Calu3 (cell line): ENCODE measurements around the gene HIVEP3. TPM values are rescaled to one million over a fixed set of nuclear protein-coding genes. Genes with fewer than 3 reads are reported as not detected.

Source experiments
- BruUV-seq: library from RNA; stranded (reverse); fragments of 400-500 nt; replicated peaks from 2 replicates; lab custom pipeline; 2021; lab: Mats Ljungman, UMichigan
- CTCF ChIA-PET: fragments of 300-600 bp; sonication (Branson Sonifier 250); formaldehyde crosslinking; loops from one replicate; lab custom pipeline; 2022; ENCODE audit warnings: antibody characterized with exemption; lab: Charles Lee
- DNase-seq: peaks from one replicate; pipeline ENCODE4 v3.0.0; 2022
- H3K27ac Mint-ChIP-seq: one replicate; pipeline ENCODE4 v1.8.0; 2022; ENCODE audit warnings: mixed read lengths; ENCODE audit not compliant: unreplicated experiment
- H3K27me3 Mint-ChIP-seq: one replicate; pipeline ENCODE4 v1.8.0; 2022; ENCODE audit warnings: mixed read lengths; ENCODE audit not compliant: unreplicated experiment
- H3K36me3 Mint-ChIP-seq: one replicate; pipeline ENCODE4 v1.8.0; 2022; ENCODE audit warnings: mild to moderate bottlenecking, moderate library complexity, mixed read lengths; ENCODE audit not compliant: insufficient read depth, unreplicated experiment
- H3K4me1 Mint-ChIP-seq: one replicate; pipeline ENCODE4 v1.8.0; 2022; ENCODE audit warnings: mild to moderate bottlenecking, low read depth, mixed read lengths; ENCODE audit not compliant: unreplicated experiment
- H3K4me3 Mint-ChIP-seq: one replicate; pipeline ENCODE4 v1.8.0; 2022; ENCODE audit warnings: mild to moderate bottlenecking, low read depth, moderate library complexity, mixed read lengths; ENCODE audit not compliant: unreplicated experiment
- H3K9me3 Mint-ChIP-seq: one replicate; pipeline ENCODE4 v1.8.0; 2022; ENCODE audit warnings: low read depth, mixed read lengths; ENCODE audit not compliant: unreplicated experiment
- intact Hi-C: fragments of 100-400 bp; cut with micrococcal nuclease; formaldehyde crosslinking; loops from one replicate; pipeline ENCODE4 v1.10.0; 2022; ENCODE audit not compliant: unreplicated experiment
- total RNA-seq: library from RNA; stranded (reverse); gene quantifications from 2 replicates; pipeline ENCODE4 v1.2.3, GENCODE V29; 2022
- TF ChIP-seq, protein P1 (sequence below): fragments of 200-600 bp; IDR thresholded peaks from one replicate; pipeline ENCODE4 v1.8.0; 2022; ENCODE audit warnings: antibody characterized with exemption; ENCODE audit not compliant: unreplicated experiment

The HIVEP3 gene
- total RNA-seq, 1 experiment from 2014 or later = 9.0 TPM

DNA sequence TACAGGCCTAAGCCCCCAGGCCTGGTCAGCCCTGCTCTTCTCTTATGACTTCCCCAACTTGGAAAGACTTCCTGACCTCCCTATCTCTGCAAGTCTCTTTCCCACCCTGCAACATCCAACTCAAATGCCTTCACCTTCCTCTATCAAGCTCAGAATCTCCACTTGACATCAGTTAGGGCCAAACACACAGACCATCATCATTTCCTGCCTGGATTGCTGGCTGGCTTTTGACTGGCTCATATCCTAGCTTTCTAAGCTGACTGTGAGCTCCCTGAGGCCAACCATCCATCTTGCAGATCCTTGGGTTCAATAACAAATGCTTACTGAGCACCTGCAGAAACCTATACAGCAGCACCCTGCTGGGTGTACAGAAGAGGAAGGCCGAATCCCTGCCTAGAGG, 296.9 kb downstream of the HIVEP3 start:
- intact Hi-C loops = no loop called here
- no TSS peak for BruUV-seq
- peaks cover 13% of the 10 kb centered on the region for H3K27me3 Mint-ChIP-seq
- no peak overlapping the region for H3K27ac Mint-ChIP-seq
- CTCF ChIA-PET = no interaction called here
- TF ChIP-seq, protein P1, sequence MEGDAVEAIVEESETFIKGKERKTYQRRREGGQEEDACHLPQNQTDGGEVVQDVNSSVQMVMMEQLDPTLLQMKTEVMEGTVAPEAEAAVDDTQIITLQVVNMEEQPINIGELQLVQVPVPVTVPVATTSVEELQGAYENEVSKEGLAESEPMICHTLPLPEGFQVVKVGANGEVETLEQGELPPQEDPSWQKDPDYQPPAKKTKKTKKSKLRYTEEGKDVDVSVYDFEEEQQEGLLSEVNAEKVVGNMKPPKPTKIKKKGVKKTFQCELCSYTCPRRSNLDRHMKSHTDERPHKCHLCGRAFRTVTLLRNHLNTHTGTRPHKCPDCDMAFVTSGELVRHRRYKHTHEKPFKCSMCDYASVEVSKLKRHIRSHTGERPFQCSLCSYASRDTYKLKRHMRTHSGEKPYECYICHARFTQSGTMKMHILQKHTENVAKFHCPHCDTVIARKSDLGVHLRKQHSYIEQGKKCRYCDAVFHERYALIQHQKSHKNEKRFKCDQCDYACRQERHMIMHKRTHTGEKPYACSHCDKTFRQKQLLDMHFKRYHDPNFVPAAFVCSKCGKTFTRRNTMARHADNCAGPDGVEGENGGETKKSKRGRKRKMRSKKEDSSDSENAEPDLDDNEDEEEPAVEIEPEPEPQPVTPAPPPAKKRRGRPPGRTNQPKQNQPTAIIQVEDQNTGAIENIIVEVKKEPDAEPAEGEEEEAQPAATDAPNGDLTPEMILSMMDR = no peak
- H3K4me3 Mint-ChIP-seq = no peak overlapping the region
- H3K4me1 Mint-ChIP-seq = peaks cover 3% of the 10 kb centered on the region
- H3K36me3 Mint-ChIP-seq = no peaks in the 10 kb centered on the region
- no peaks in the 10 kb centered on the region for H3K9me3 Mint-ChIP-seq
- no peak for DNase-seq

GRCh38 chr1:41621256-41621655, 297.5 kb downstream of the HIVEP3 start:
- BruUV-seq = no TSS peak
- TF ChIP-seq, protein P1 = no peak
- peaks cover 13% of the 10 kb centered on the region for H3K27me3 Mint-ChIP-seq
- H3K9me3 Mint-ChIP-seq = no peaks in the 10 kb centered on the region
- intact Hi-C loops = no loop called here
- H3K4me1 Mint-ChIP-seq = no peaks in the 10 kb centered on the region
- CTCF ChIA-PET = no interaction called here
- no peaks in the 10 kb centered on the region for H3K36me3 Mint-ChIP-seq
- H3K27ac Mint-ChIP-seq = no peak overlapping the region
- DNase-seq = no peak
- H3K4me3 Mint-ChIP-seq = no peak overlapping the region

- no TSS peak for BruUV-seq
- intact Hi-C loops = no loop called here
- H3K4me1 Mint-ChIP-seq = no peaks in the 10 kb centered on the region
Observed at GRCh38 chr1:41620365-41621169, 298.2 kb downstream of the HIVEP3 start.

DNA sequence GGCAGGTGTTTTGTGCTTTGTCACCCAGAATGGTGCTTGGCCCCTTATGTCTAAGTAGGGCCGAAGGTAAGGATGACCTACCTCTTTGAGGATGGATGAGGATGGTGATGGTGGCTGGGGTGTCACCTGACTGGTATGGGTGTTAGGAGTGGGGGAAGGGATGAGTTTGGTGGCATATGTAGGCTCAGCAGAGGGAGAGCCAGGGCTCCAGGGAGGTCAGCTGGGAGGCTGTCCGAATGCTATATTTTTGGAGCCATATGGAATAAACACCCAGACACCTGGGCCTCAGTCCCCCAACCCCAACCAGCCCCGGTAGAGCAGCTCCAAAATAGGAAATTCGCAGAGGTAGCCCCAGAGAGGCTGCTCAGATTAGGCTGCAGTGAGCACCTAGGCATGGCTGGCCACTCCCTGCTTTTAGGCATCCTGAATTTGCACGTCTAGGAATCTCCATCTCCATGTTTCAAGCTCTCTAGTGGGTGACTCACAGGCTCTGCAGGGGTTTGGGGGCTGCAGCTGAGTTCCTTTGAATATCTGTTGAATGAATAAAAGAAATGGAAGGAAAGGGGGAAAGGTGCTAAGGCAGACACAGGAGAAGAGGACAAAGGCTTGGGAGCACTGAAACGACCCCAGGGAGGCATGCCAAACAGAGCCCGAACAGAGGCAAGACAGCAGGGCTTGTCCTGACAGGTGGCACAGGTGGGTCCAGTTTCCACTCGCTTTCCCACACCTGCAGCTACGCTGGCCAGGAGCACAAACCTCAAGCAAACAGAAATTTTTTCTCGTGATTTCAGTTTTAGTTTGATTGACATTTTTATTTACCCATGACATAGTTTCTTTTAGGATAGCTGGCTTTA, 299.0 kb downstream of the HIVEP3 start:
- H3K36me3 Mint-ChIP-seq = no peaks in the 10 kb centered on the region
- no peak for DNase-seq
- no peak overlapping the region for H3K27ac Mint-ChIP-seq
- no peak overlapping the region for H3K4me3 Mint-ChIP-seq
- TF ChIP-seq, protein P1 = no peak
- no peaks in the 10 kb centered on the region for H3K9me3 Mint-ChIP-seq
- no TSS peak for BruUV-seq
- H3K27me3 Mint-ChIP-seq = peaks cover 13% of the 10 kb centered on the region
- no peaks in the 10 kb centered on the region for H3K4me1 Mint-ChIP-seq
- CTCF ChIA-PET = no interaction called here
- intact Hi-C loops = no loop called here

More at GRCh38 chr1:41620365-41621169, 298.2 kb downstream of the HIVEP3 start:
- H3K36me3 Mint-ChIP-seq = no peaks in the 10 kb centered on the region
- peaks cover 13% of the 10 kb centered on the region for H3K27me3 Mint-ChIP-seq
- TF ChIP-seq, protein P1 = no peak
- no peak overlapping the region for H3K27ac Mint-ChIP-seq
- no peak for DNase-seq
- H3K9me3 Mint-ChIP-seq = no peaks in the 10 kb centered on the region
- H3K4me3 Mint-ChIP-seq = no peak overlapping the region
- CTCF ChIA-PET = no interaction called here
